PC-3 (cell line): ENCODE data around the gene SCARB2. TPM values are rescaled to one million over a fixed set of nuclear protein-coding genes. Genes with fewer than 3 reads are reported as not detected.

ENCODE experiments used
- ATAC-seq: fragments of 200-7000 bp; cut with Tn5 transposase; 2 replicates; pipeline ENCODE4 v1.9.1; 2020; ENCODE audit warnings: mild to moderate bottlenecking, moderate library complexity
- BruUV-seq: library from RNA; stranded (reverse); fragments of 400-500 nt; replicated peaks from 2 replicates; lab custom pipeline; 2021; lab: Mats Ljungman, UMichigan
- CTCF ChIA-PET: fragments of 300-600 bp; sonication (Branson Sonifier 250); formaldehyde crosslinking; loops from one replicate; lab custom pipeline; 2022; ENCODE audit warnings: antibody characterized with exemption; lab: Charles Lee
- POLR2A ChIA-PET: fragments of 300-600 bp; sonication (Branson Sonifier 250); formaldehyde crosslinking; loops from one replicate; lab custom pipeline; 2022; ENCODE audit warnings: antibody characterized with exemption; ENCODE audit not compliant: unreplicated experiment; lab: Charles Lee
- DNase-seq: peaks from one replicate; pipeline ENCODE4 v3.0.0-alpha.2; 2015
- H2AFZ ChIP-seq: fragments of 300-600 bp; sonication (generic); 2 replicates; pipeline ENCODE4 v1.6.0; 2016; ENCODE audit warnings: antibody characterized with exemption, low read length
- H3F3A ChIP-seq: fragments of 300-600 bp; sonication (generic); one replicate; pipeline ENCODE4 v1.6.0; 2017; ENCODE audit warnings: antibody characterized with exemption, low read length, control low read depth, mild to moderate bottlenecking; ENCODE audit not compliant: unreplicated experiment
- H3K27ac ChIP-seq: fragments of 300-600 bp; sonication (generic); 2 replicates; pipeline ENCODE4 v1.5.1; 2016; ENCODE audit warnings: mild to moderate bottlenecking, low read length
- H3K27me3 ChIP-seq: fragments of 300-600 bp; sonication (generic); 2 replicates; pipeline ENCODE4 v1.6.1; 2016; ENCODE audit warnings: low read length, mixed read lengths
- H3K36me3 ChIP-seq: fragments of 300-600 bp; sonication (generic); 2 replicates; pipeline ENCODE4 v1.6.1; 2016; ENCODE audit warnings: low read depth, mixed run types, low read length, mixed read lengths
- H3K4me1 ChIP-seq: fragments of 300-600 bp; sonication (generic); 2 replicates; pipeline ENCODE4 v1.5.1; 2016; ENCODE audit warnings: low read length; ENCODE audit not compliant: insufficient read depth
- H3K4me2 ChIP-seq: fragments of 300-600 bp; sonication (generic); 2 replicates; pipeline ENCODE4 v1.6.0; 2016; ENCODE audit warnings: low read length
- H3K4me3 ChIP-seq: fragments of 300-600 bp; sonication (generic); 2 replicates; pipeline ENCODE4 v1.5.1; 2016; ENCODE audit warnings: mild to moderate bottlenecking, low read length, mixed read lengths
- H3K79me2 ChIP-seq: fragments of 300-600 bp; sonication (generic); 2 replicates; pipeline ENCODE4 v1.6.1; 2017; ENCODE audit warnings: low read length, mixed read lengths
- H3K9ac ChIP-seq: fragments of 300-600 bp; sonication (generic); 2 replicates; pipeline ENCODE4 v1.6.0; 2016; ENCODE audit warnings: mild to moderate bottlenecking, low read length
- H3K9me2 ChIP-seq: fragments of 300-600 bp; sonication (generic); replicated peaks from 2 replicates; pipeline ENCODE4 v1.6.1; 2016; ENCODE audit warnings: mixed run types, low read length, mixed read lengths
- H3K9me3 ChIP-seq: fragments of 300-600 bp; sonication (generic); 2 replicates; pipeline ENCODE4 v1.6.1; 2016; ENCODE audit warnings: low read length, mixed read lengths
- H4K20me1 ChIP-seq: fragments of 300-600 bp; sonication (generic); 2 replicates; pipeline ENCODE4 v1.6.1; 2016; ENCODE audit warnings: low read length, mixed read lengths
- CTCF ChIP-seq: fragments of 300-600 bp; sonication (generic); conservative IDR thresholded peaks from 2 replicates; pipeline ENCODE4 v1.5.1; 2017; ENCODE audit warnings: antibody characterized with exemption, low read depth, mild to moderate bottlenecking, low read length
- EZH2 ChIP-seq: fragments of 300-600 bp; sonication (generic); IDR thresholded peaks from one replicate; pipeline ENCODE4 v1.6.1; 2017; ENCODE audit warnings: antibody characterized with exemption, mild to moderate bottlenecking, low read length; ENCODE audit not compliant: unreplicated experiment
- EZH2phosphoT487 ChIP-seq: fragments of 300-600 bp; sonication (generic); IDR thresholded peaks from 2 replicates; pipeline ENCODE4 v1.6.1; 2018; ENCODE audit warnings: mild to moderate bottlenecking, antibody characterized with exemption, low read length, borderline replicate concordance
- intact Hi-C: fragments of 100-400 bp; cut with micrococcal nuclease; formaldehyde crosslinking; loops from 2 replicates; pipeline ENCODE4 v1.9.0; 2023
- total RNA-seq: library from RNA; depleted of rRNA; stranded (reverse); fragments of >200 nt; gene quantifications from 2 replicates; pipeline ENCODE4 v1.2.3, GENCODE V29; 2014

SCARB2 gene
- total RNA-seq, 1 experiment from 2014 or later, result 56.3 TPM

GRCh38 chr4:76206222-76206942 lies 7.2 kb downstream of the SCARB2 start:
- TF ChIP-seq CTCF (no peak), EZH2phosphoT487 (no peak), EZH2 (no peak)
- no peaks in the 10 kb centered on the region for H3K36me3 ChIP-seq
- BruUV-seq, result no TSS peak
- H3K27me3 ChIP-seq, result no peaks in the 10 kb centered on the region
- peaks cover 28% of the 10 kb centered on the region for H3K4me1 ChIP-seq
- POLR2A ChIA-PET, result no interaction called here
- H2AFZ ChIP-seq, result no peak overlapping the region
- no peak overlapping the region for H3K4me3 ChIP-seq
- no peak overlapping the region for H3K27ac ChIP-seq
- intact Hi-C loops, result no loop called here
- H3K9ac ChIP-seq, result no peak overlapping the region
- H4K20me1 ChIP-seq, result no peaks in the 10 kb centered on the region
- no peaks in the 10 kb centered on the region for H3F3A ChIP-seq
- H3K79me2 ChIP-seq, result peaks cover 92% of the 10 kb centered on the region
- no peaks in the 10 kb centered on the region for H3K9me3 ChIP-seq
- CTCF ChIA-PET, result no interaction called here
- no peak for DNase-seq
- no peaks in the 10 kb centered on the region for H3K9me2 ChIP-seq
- ATAC-seq, result no peak
- H3K4me2 ChIP-seq, result no peak overlapping the region

- Histone ChIP-seq H3K4me3 (no peak overlapping the region), H3K9me2 (no peaks in the 10 kb centered on the region), H3K4me2 (no peak overlapping the region), H3K27ac (no peak overlapping the region), H3K36me3 (no peaks in the 10 kb centered on the region), H2AFZ (no peak overlapping the region), H3K9ac (no peak overlapping the region), H3K4me1 (peaks cover 19% of the 10 kb centered on the region), H3K9me3 (no peaks in the 10 kb centered on the region), H3F3A (no peaks in the 10 kb centered on the region), H3K27me3 (no peaks in the 10 kb centered on the region), H4K20me1 (no peaks in the 10 kb centered on the region), H3K79me2 (peaks cover 91% of the 10 kb centered on the region)
- no TSS peak for BruUV-seq
- DNase-seq (no peak), ATAC-seq (no peak)
- no peak for TF ChIP-seq EZH2
- TF ChIP-seq EZH2phosphoT487, result no peak
- no peak for TF ChIP-seq CTCF
- intact Hi-C loops, result no loop called here
- POLR2A ChIA-PET, result interaction anchor here (0.6 kb wide), 1 partner anchor 30 kb away, joined by 3 read pairs; no protein-coding TSS in a partner anchor
- CTCF ChIA-PET, result interaction anchor here (0.7 kb wide), 1 partner anchor 171 kb away, joined by 3 read pairs; no protein-coding TSS in a partner anchor
Observed at GRCh38 chr4:76205476-76205875, 8.1 kb downstream of the SCARB2 start.

- no peaks in the 10 kb centered on the region for H3K9me3 ChIP-seq
- no peak overlapping the region for H3K27ac ChIP-seq
- H3K27me3 ChIP-seq, result no peaks in the 10 kb centered on the region
- no peak overlapping the region for H2AFZ ChIP-seq
- H3K9ac ChIP-seq, result no peak overlapping the region
- H4K20me1 ChIP-seq, result no peaks in the 10 kb centered on the region
- no peaks in the 10 kb centered on the region for H3F3A ChIP-seq
- H3K4me2 ChIP-seq, result no peak overlapping the region
- ChIA-PET POLR2A (interaction anchor here (0.6 kb wide), 1 partner anchor 31 kb away, joined by 3 read pairs; no protein-coding TSS in a partner anchor), CTCF (interaction anchor here (0.7 kb wide), 1 partner anchor 172 kb away, joined by 3 read pairs; no protein-coding TSS in a partner anchor)
- no peaks in the 10 kb centered on the region for H3K9me2 ChIP-seq
- H3K4me3 ChIP-seq, result no peak overlapping the region
- BruUV-seq, result no TSS peak
- TF ChIP-seq EZH2 (no peak), CTCF (no peak), EZH2phosphoT487 (no peak)
- H3K79me2 ChIP-seq, result peaks cover 91% of the 10 kb centered on the region
- ATAC-seq (no peak), DNase-seq (no peak)
- no peaks in the 10 kb centered on the region for H3K36me3 ChIP-seq
- peaks cover 17% of the 10 kb centered on the region for H3K4me1 ChIP-seq
- intact Hi-C loops, result no loop called here
Observed at GRCh38 chr4:76204936-76205335, 8.7 kb downstream of the SCARB2 start.
